ENCODE results near the gene SLC25A26.

DNA sequence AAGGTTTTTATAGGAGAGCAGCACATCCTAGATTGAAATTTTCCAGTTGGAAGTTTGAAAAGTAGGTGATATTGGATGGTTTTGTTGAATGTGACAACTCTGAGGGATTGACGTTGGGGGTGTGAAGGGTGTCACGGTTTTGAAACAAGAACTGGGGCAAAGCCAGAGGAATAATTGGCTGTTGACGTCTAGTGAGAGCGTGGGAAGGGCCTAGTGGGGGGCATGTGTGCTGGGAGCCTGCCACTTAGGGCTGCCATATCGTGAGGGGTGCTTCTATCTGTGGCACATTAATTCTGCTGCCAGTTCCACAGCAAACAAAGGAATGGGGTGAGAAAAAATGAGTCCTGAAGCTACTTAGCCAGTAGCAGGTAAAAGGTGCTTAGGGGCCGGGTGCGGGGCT lies 150.6 kb downstream of the SLC25A26 start:
- TF ChIP-seq POLR2AphosphoS5 (IDR thresholded peaks at IDR 0.05; ENCODE audit: borderline replicate concordance, low read depth, low read length) (no peak), EZH2 (IDR thresholded peaks at IDR 0.05) (no peak), FOXP2 (optimal IDR thresholded peaks at IDR 0.05; ENCODE audit: control extremely low read depth, extremely low read length, insufficient read depth) (no peak)
